Measurements from ENCODE around the gene PIK3R2.

- TF ChIP-seq CTCF (conservative IDR thresholded peaks at IDR 0.05; ENCODE audit: low read depth, low read length) (no peak), POLR2A (IDR thresholded peaks at IDR 0.05; ENCODE audit: low read depth, low read length) (no peak), RCOR1 (IDR thresholded peaks at IDR 0.05; ENCODE audit: insufficient replicate concordance, low read length) (no peak)
These were observed 45.0 kb downstream of the PIK3R2 start for GRCh38 chr19:18197941-18198340.
